Neural progenitor cell (in vitro differentiated cells): ENCODE results near the gene PHPT1. TPM values are rescaled to one million over a fixed set of nuclear protein-coding genes. Genes with fewer than 3 reads are reported as not detected.

Source experiments
- DNase-seq: peaks from one replicate; pipeline ENCODE4 v3.0.0-alpha.2; 2016; ENCODE audit warnings: low spot score
- H2AFZ ChIP-seq: fragments of 200-600 bp; sonication (generic); replicated peaks from 2 replicates; pipeline ENCODE4 v1.6.1; 2016; ENCODE audit warnings: antibody characterized with exemption
- H3F3A ChIP-seq: fragments of 200-600 bp; sonication (generic); 2 replicates; pipeline ENCODE4 v1.6.1; 2016; ENCODE audit warnings: antibody characterized with exemption, low read depth
- H3K27ac ChIP-seq: fragments of 200-600 bp; sonication (generic); 2 replicates; pipeline ENCODE4 v1.5.1; 2016; ENCODE audit warnings: mild to moderate bottlenecking
- H3K27me3 ChIP-seq: fragments of 200-600 bp; sonication (generic); 2 replicates; pipeline ENCODE4 v1.6.1; 2016; ENCODE audit warnings: mild to moderate bottlenecking, moderate library complexity
- H3K36me3 ChIP-seq: fragments of 200-600 bp; sonication (generic); 2 replicates; pipeline ENCODE4 v1.5.1; 2016
- H3K4me1 ChIP-seq: fragments of 200-600 bp; sonication (generic); 2 replicates; pipeline ENCODE4 v1.6.1; 2016; ENCODE audit warnings: mixed run types
- H3K4me2 ChIP-seq: fragments of 200-600 bp; sonication (generic); 2 replicates; pipeline ENCODE4 v1.6.1; 2016
- H3K4me3 ChIP-seq: fragments of 200-600 bp; sonication (generic); 2 replicates; pipeline ENCODE4 v1.5.1; 2016
- H3K79me2 ChIP-seq: fragments of 200-600 bp; sonication (generic); 2 replicates; pipeline ENCODE4 v1.6.1; 2016; ENCODE audit warnings: low read depth
- H3K9ac ChIP-seq: fragments of 200-600 bp; sonication (generic); 2 replicates; pipeline ENCODE4 v1.6.1; 2016
- H3K9me3 ChIP-seq: fragments of 200-600 bp; sonication (generic); 2 replicates; pipeline ENCODE4 v1.5.1; 2016; ENCODE audit warnings: low read depth
- H4K20me1 ChIP-seq: fragments of 200-600 bp; sonication (generic); 2 replicates; pipeline ENCODE4 v1.6.1; 2016; ENCODE audit warnings: low read depth
- H3K27ac Mint-ChIP-seq: 3 replicates; pipeline ENCODE4 v1.8.0; 2021; ENCODE audit warnings: mixed read lengths
- H3K27me3 Mint-ChIP-seq: 2 replicates; pipeline ENCODE4 v1.8.0; 2022; ENCODE audit warnings: low read depth, mild to moderate bottlenecking, inconsistent platforms, moderate library complexity, mixed read lengths; ENCODE audit not compliant: insufficient read depth
- H3K36me3 Mint-ChIP-seq: 3 replicates; pipeline ENCODE4 v1.8.0; 2021; ENCODE audit warnings: mixed read lengths
- H3K4me1 Mint-ChIP-seq: 3 replicates; pipeline ENCODE4 v1.8.0; 2021; ENCODE audit warnings: mixed read lengths
- H3K4me3 Mint-ChIP-seq: 3 replicates; pipeline ENCODE4 v1.8.0; 2021; ENCODE audit warnings: mild to moderate bottlenecking, moderate library complexity, mixed read lengths
- H3K9me3 Mint-ChIP-seq: 3 replicates; pipeline ENCODE4 v1.8.0; 2020; ENCODE audit warnings: mixed read lengths
- EZH2 ChIP-seq: fragments of 200-600 bp; sonication (generic); IDR thresholded peaks from 2 replicates; pipeline ENCODE4 v1.6.1; 2017; ENCODE audit warnings: antibody characterized with exemption, mild to moderate bottlenecking, moderate library complexity
- EZH2phosphoT487 ChIP-seq: fragments of 200-600 bp; sonication (generic); IDR thresholded peaks from 2 replicates; pipeline ENCODE4 v1.6.1; 2017; ENCODE audit warnings: antibody characterized with exemption
- total RNA-seq: library from RNA; depleted of rRNA; stranded (reverse); fragments of >200 nt; gene quantifications from 2 replicates; pipeline ENCODE4 v1.2.3, GENCODE V29; 2015; ENCODE audit warnings: low replicate concordance
- TF ChIP-seq, protein P1 (sequence below): fragments of 200-600 bp; sonication (generic); IDR thresholded peaks from 2 replicates; pipeline ENCODE4 v1.5.1; 2017; ENCODE audit warnings: antibody characterized with exemption, mild to moderate bottlenecking

PHPT1 gene
- total RNA-seq, 1 donor from 2014 or later, result 58.8 TPM

DNA sequence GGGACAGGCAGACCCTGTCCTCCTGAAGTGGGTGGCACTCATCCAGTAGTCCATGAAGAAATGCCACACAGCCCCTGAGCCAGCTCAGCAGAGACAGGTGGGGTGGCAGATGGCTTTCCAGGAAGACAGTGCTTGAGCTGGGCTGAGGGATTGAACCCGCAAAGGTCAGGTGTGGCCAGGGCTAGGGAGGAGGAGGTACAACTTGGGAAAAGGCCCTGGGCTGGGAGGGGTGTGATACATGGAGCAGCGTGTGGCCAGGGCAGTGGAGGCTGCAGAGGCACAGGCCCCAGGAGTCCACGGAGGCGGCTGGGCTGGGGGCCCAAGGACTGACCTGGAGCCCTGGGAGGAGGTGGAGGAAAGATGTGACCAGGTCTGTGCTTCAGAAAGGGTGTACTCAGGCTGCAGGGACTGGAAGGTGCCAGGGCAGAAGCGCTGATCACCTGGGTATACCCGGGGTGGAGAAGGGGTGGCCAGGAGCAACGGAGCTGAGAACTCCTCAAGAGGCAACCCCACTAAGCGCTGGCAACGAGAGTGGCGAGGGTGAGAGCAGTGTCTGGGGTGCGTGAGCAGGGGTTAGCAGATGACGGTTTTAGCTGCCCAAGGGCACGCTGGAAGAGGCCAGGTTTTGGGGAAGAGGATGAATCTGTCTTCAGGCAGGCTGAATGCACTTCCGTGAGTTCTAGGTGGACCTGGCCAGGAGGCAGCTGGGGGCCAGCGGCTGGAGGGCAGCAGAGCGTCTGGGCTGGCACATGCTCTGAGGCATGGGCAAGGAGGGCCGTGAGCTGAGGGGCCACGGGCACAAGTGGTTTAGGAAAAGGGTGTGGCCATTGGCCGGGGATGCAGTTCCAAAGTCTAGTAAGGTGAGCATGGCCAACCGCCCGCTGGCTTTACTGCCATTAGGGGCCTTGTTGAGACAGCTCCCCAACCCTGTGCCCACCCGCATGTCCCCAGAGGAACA lies 45.4 kb upstream of the PHPT1 start:
- Mint-ChIP-seq H3K27ac (no peak overlapping the region), H3K4me1 (peaks cover 30% of the 10 kb centered on the region), H3K4me3 (peak overlapping the region; percentile 7), H3K27me3 (peaks cover 16% of the 10 kb centered on the region), H3K9me3 (peaks cover 2% of the 10 kb centered on the region), H3K36me3 (peaks cover 6% of the 10 kb centered on the region)
- Histone ChIP-seq H3F3A (peaks cover 27% of the 10 kb centered on the region), H2AFZ (no peak overlapping the region), H3K9ac (no peak overlapping the region), H3K27ac (no peak overlapping the region), H3K36me3 (no peaks in the 10 kb centered on the region), H3K9me3 (no peaks in the 10 kb centered on the region), H3K4me1 (peaks cover 18% of the 10 kb centered on the region), H3K4me2 (no peak overlapping the region), H3K79me2 (peaks cover 9% of the 10 kb centered on the region), H3K27me3 (peaks cover 16% of the 10 kb centered on the region), H4K20me1 (peaks cover 4% of the 10 kb centered on the region), H3K4me3 (no peak overlapping the region)
- TF ChIP-seq, protein P1, sequence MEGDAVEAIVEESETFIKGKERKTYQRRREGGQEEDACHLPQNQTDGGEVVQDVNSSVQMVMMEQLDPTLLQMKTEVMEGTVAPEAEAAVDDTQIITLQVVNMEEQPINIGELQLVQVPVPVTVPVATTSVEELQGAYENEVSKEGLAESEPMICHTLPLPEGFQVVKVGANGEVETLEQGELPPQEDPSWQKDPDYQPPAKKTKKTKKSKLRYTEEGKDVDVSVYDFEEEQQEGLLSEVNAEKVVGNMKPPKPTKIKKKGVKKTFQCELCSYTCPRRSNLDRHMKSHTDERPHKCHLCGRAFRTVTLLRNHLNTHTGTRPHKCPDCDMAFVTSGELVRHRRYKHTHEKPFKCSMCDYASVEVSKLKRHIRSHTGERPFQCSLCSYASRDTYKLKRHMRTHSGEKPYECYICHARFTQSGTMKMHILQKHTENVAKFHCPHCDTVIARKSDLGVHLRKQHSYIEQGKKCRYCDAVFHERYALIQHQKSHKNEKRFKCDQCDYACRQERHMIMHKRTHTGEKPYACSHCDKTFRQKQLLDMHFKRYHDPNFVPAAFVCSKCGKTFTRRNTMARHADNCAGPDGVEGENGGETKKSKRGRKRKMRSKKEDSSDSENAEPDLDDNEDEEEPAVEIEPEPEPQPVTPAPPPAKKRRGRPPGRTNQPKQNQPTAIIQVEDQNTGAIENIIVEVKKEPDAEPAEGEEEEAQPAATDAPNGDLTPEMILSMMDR, result no peak
- no peak for TF ChIP-seq EZH2
- no peak for TF ChIP-seq EZH2phosphoT487
- DNase-seq, result no peak

DNA sequence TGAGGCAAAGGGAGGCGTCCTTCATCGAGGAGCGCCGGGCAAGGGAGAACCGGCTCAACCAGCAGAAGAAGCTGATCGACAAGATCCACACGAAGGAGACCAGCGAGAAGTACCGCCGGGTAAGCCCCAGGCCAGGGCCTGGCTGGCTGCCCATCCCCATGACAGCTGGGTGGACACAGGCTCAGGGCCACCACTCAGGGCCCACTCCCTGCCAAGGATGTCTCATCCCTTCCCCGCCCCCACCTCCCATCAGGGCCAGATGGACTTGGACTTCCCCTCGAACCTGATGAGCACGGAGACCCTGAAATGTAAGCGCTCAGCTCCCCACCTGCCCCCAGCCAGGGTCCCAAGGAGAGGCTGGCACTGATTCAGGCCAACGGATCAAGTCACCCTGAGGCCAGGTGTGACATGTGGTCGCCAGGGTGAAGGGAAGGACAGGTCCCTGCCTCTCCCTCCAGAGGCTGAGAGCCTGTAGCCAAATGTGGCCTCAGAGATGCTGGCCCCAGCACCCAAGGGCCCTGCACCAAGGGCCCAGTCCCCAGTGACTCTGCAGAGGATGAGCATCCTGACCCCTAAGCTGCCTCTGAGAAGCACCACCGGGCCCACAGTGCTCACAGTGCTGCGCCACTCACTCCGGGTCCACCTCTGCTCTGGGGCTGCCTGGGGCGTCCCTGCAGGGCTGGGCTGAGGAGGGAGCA lies 44.6 kb upstream of the PHPT1 start:
- no peak overlapping the region for H3K27ac ChIP-seq
- H3K36me3 ChIP-seq, result peaks cover 2% of the 10 kb centered on the region
- H3K4me3 ChIP-seq, result no peak overlapping the region
- TF ChIP-seq EZH2phosphoT487, result no peak
- TF ChIP-seq EZH2, result no peak
- TF ChIP-seq, protein P1, result no peak
- peaks cover 8% of the 10 kb centered on the region for H3K27me3 ChIP-seq
- H3K36me3 Mint-ChIP-seq, result peaks cover 6% of the 10 kb centered on the region
- no peak for DNase-seq
- no peak overlapping the region for H2AFZ ChIP-seq
- H3K9me3 ChIP-seq, result no peaks in the 10 kb centered on the region
- peaks cover 18% of the 10 kb centered on the region for H3K79me2 ChIP-seq
- H3K27ac Mint-ChIP-seq, result no peak overlapping the region
- no peak overlapping the region for H3K9ac ChIP-seq
- peaks cover 21% of the 10 kb centered on the region for H3F3A ChIP-seq
- H3K4me2 ChIP-seq, result no peak overlapping the region
- peaks cover 12% of the 10 kb centered on the region for H4K20me1 ChIP-seq
- peaks cover 2% of the 10 kb centered on the region for H3K9me3 Mint-ChIP-seq
- H3K4me1 Mint-ChIP-seq, result peaks cover 39% of the 10 kb centered on the region
- H3K4me1 ChIP-seq, result peaks cover 23% of the 10 kb centered on the region
- H3K27me3 Mint-ChIP-seq, result peaks cover 16% of the 10 kb centered on the region
- H3K4me3 Mint-ChIP-seq, result no peak overlapping the region

DNA sequence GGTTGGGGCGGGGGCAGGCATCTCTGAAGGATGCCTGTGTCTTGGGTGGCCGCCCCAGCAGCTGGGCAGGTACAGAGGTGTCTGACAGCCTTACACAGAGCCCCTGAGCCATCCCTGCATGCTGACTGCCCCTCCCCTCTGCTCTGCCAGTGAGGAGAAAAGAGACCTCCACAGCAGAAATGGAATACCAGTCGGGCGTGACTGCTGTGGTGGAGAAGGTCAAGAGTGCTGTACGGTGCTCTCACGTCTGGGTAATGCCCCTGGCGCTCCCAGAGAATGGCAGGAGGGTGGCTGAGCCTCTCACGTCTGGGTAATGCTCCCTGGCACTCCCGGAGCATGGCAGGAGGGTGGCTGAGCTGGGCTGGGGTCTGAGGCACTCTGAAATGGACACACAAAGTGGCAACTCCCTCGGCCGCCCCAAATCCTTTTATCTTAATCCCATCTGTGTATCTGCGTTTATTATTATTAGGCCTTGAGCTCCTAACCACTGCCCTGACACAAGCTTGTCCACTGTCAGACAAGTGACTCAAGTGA lies 43.9 kb upstream of the PHPT1 start:
- H3K9me3 Mint-ChIP-seq, result peaks cover 2% of the 10 kb centered on the region
- DNase-seq, result no peak
- peaks cover 19% of the 10 kb centered on the region for H4K20me1 ChIP-seq
- TF ChIP-seq, protein P1, result no peak
- TF ChIP-seq EZH2phosphoT487 (no peak), EZH2 (no peak)
- peaks cover 18% of the 10 kb centered on the region for H3F3A ChIP-seq
- H3K4me1 ChIP-seq, result peaks cover 27% of the 10 kb centered on the region
- H3K27me3 Mint-ChIP-seq, result peaks cover 16% of the 10 kb centered on the region
- H3K36me3 ChIP-seq, result peaks cover 3% of the 10 kb centered on the region
- H3K9ac ChIP-seq, result no peak overlapping the region
- no peak overlapping the region for H3K4me2 ChIP-seq
- peaks cover 11% of the 10 kb centered on the region for H3K36me3 Mint-ChIP-seq
- no peak overlapping the region for H2AFZ ChIP-seq
- peak overlapping the region; percentile 73 for H3K4me3 Mint-ChIP-seq
- peaks cover 42% of the 10 kb centered on the region for H3K4me1 Mint-ChIP-seq
- no peaks in the 10 kb centered on the region for H3K9me3 ChIP-seq
- H3K27ac Mint-ChIP-seq, result peak overlapping the region; percentile 60
- H3K27me3 ChIP-seq, result peaks cover 5% of the 10 kb centered on the region
- H3K79me2 ChIP-seq, result peaks cover 24% of the 10 kb centered on the region
- no peak overlapping the region for H3K27ac ChIP-seq
- no peak overlapping the region for H3K4me3 ChIP-seq
